ENCODE results near the gene ITGB4. TPM values are rescaled to one million over a fixed set of nuclear protein-coding genes. Genes with fewer than 3 reads are reported as not detected.

ITGB4 gene
- total RNA-seq, 1 donor from 2014 or later: not detected

DNA sequence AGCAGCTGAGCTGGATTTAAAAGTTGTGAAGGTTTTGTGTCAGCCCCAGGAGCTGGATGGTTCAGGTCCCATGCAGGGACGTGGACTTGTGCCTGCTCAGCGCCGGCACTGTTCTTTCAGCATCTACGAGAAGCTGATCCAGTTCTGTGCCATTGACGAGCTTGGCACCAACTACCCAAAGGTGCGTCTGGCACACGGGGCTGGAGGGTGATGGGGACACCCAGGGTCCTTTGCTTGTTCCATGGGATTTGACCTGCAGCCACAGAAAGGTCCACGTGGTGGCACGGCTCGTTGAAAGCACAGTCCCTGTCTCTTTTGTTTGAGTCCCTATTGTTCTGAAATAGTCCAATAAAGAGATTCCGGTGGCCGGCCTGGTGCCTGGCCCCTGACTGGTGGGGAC lies 18.1 kb upstream of the ITGB4 start:
- Histone ChIP-seq H3K4me2 (no peak overlapping the region), H3K79me2 (ENCODE audit: low read depth) (no peaks in the 10 kb centered on the region), H3K9me3 (ENCODE audit: low read depth) (no peaks in the 10 kb centered on the region), H3K27ac (no peak overlapping the region), H4K20me1 (ENCODE audit: low read depth) (peaks cover 7% of the 10 kb centered on the region), H3K4me1 (no peaks in the 10 kb centered on the region), H3K36me3 (no peaks in the 10 kb centered on the region), H3F3A (ENCODE audit: low read depth) (peaks cover 1% of the 10 kb centered on the region), H3K9ac (no peak overlapping the region), H3K27me3 (no peaks in the 10 kb centered on the region), H3K4me3 (no peak overlapping the region), H2AFZ (replicated peaks) (no peak overlapping the region)
- H3K27ac Mint-ChIP-seq: no peak overlapping the region
- H3K27me3 Mint-ChIP-seq (ENCODE audit: insufficient read depth, low read depth): peaks cover 2% of the 10 kb centered on the region
- no peak overlapping the region for H3K4me3 Mint-ChIP-seq
- TF ChIP-seq, protein P1, sequence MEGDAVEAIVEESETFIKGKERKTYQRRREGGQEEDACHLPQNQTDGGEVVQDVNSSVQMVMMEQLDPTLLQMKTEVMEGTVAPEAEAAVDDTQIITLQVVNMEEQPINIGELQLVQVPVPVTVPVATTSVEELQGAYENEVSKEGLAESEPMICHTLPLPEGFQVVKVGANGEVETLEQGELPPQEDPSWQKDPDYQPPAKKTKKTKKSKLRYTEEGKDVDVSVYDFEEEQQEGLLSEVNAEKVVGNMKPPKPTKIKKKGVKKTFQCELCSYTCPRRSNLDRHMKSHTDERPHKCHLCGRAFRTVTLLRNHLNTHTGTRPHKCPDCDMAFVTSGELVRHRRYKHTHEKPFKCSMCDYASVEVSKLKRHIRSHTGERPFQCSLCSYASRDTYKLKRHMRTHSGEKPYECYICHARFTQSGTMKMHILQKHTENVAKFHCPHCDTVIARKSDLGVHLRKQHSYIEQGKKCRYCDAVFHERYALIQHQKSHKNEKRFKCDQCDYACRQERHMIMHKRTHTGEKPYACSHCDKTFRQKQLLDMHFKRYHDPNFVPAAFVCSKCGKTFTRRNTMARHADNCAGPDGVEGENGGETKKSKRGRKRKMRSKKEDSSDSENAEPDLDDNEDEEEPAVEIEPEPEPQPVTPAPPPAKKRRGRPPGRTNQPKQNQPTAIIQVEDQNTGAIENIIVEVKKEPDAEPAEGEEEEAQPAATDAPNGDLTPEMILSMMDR (IDR thresholded peaks at IDR 0.05): no peak
- TF ChIP-seq EZH2 (IDR thresholded peaks at IDR 0.05) (no peak), EZH2phosphoT487 (IDR thresholded peaks at IDR 0.05) (no peak)
- DNase-seq (ENCODE audit: low spot score): no peak
- no peaks in the 10 kb centered on the region for H3K9me3 Mint-ChIP-seq
- H3K36me3 Mint-ChIP-seq: peaks cover 23% of the 10 kb centered on the region
- H3K4me1 Mint-ChIP-seq: no peaks in the 10 kb centered on the region

DNA sequence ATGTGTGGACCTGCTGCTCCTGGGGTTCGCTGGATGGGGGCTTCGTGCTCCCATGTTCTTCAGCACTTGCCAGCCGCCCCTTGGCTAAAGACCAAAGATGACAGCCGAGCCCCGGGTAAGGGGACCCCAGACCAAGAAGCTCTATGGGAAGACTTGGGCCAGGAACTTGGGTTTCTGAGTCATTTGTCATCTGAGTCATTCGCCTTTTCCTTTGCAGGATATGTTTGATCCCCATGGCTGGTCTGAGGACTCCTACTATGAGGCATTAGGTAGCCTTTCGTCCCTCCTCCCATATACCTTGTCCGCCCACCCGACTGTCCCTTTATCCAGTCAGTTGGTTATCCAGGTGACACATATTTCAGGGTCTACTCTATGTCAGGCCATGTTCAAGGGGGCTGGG lies 17.7 kb upstream of the ITGB4 start:
- H3F3A ChIP-seq (ENCODE audit: low read depth): peaks cover 5% of the 10 kb centered on the region
- H3K4me2 ChIP-seq: no peak overlapping the region
- no peaks in the 10 kb centered on the region for H3K27me3 ChIP-seq
- H3K9me3 Mint-ChIP-seq: no peaks in the 10 kb centered on the region
- DNase-seq (ENCODE audit: low spot score): no peak
- TF ChIP-seq EZH2 (IDR thresholded peaks at IDR 0.05) (no peak), EZH2phosphoT487 (IDR thresholded peaks at IDR 0.05) (no peak)
- TF ChIP-seq, protein P1 (IDR thresholded peaks at IDR 0.05): no peak
- peaks cover 22% of the 10 kb centered on the region for H3K36me3 Mint-ChIP-seq
- H3K4me3 ChIP-seq: no peak overlapping the region
- H3K9ac ChIP-seq: no peak overlapping the region
- no peaks in the 10 kb centered on the region for H3K4me1 ChIP-seq
- H4K20me1 ChIP-seq (ENCODE audit: low read depth): peaks cover 5% of the 10 kb centered on the region
- no peaks in the 10 kb centered on the region for H3K36me3 ChIP-seq
- no peak overlapping the region for H3K4me3 Mint-ChIP-seq
- H3K27ac Mint-ChIP-seq: no peak overlapping the region
- H3K9me3 ChIP-seq (ENCODE audit: low read depth): no peaks in the 10 kb centered on the region
- H3K27ac ChIP-seq: no peak overlapping the region
- no peaks in the 10 kb centered on the region for H3K4me1 Mint-ChIP-seq
- peaks cover 2% of the 10 kb centered on the region for H3K27me3 Mint-ChIP-seq (ENCODE audit: insufficient read depth, low read depth)
- H3K79me2 ChIP-seq (ENCODE audit: low read depth): no peaks in the 10 kb centered on the region
- H2AFZ ChIP-seq (replicated peaks): no peak overlapping the region

DNA sequence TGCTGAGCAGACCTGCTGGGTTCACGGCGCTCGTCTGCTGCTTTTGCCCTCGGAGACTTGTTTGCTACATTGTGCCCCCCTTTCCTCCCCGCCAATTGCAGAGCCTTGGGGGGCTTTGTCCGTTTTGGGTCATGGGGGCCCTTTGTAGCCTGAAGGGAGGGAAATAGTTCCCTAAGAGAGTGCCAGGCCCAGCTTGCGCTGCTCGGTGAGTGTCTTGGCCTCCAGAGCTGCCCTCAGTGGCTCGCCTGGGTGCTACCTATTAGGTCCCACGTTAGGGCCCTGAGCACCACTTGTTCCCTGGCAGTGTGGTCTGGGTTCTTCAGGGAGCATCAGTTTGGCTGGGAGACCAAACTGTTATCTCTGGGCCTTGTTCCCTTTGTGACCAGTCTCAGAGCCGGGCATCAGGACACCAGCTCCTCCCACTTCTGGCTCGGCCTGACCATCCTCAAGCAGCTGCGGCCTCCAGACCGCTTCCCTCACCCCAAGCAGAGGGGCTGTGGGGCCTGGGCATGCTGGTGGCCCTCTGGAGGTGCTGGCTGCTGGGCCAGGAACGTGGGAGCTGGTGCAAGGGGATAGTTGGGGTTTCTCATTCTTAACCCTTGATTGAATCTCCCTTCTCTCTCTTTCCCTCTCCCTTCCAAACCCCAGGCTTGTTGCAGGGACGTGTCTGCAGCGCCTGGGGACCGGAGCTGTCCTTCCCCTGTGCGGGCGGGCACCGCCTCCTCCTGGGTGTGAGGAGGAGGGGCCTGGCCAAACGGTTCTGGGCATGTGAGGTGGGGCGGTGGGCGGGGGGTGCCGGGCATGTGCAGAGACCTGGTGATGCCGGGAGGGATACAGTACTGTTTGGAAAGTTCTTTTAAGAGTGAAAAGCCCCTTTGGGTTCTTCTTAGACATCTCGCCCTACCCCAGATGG lies 16.0 kb upstream of the ITGB4 start:
- Mint-ChIP-seq H3K27me3 (ENCODE audit: insufficient read depth, low read depth) (peaks cover 2% of the 10 kb centered on the region), H3K4me1 (no peaks in the 10 kb centered on the region), H3K4me3 (no peak overlapping the region), H3K9me3 (no peaks in the 10 kb centered on the region), H3K36me3 (peaks cover 22% of the 10 kb centered on the region), H3K27ac (no peak overlapping the region)
- TF ChIP-seq, protein P1 (IDR thresholded peaks at IDR 0.05): no peak
- no peak for TF ChIP-seq EZH2 (IDR thresholded peaks at IDR 0.05)
- no peak for TF ChIP-seq EZH2phosphoT487 (IDR thresholded peaks at IDR 0.05)
- no peaks in the 10 kb centered on the region for H3K27me3 ChIP-seq
- H3K9me3 ChIP-seq (ENCODE audit: low read depth): no peaks in the 10 kb centered on the region
- peaks cover 3% of the 10 kb centered on the region for H4K20me1 ChIP-seq (ENCODE audit: low read depth)
- no peak overlapping the region for H2AFZ ChIP-seq (replicated peaks)
- no peak overlapping the region for H3K4me2 ChIP-seq
- H3K36me3 ChIP-seq: no peaks in the 10 kb centered on the region
- H3K79me2 ChIP-seq (ENCODE audit: low read depth): no peaks in the 10 kb centered on the region
- no peak overlapping the region for H3K4me3 ChIP-seq
- H3K4me1 ChIP-seq: no peaks in the 10 kb centered on the region
- peaks cover 9% of the 10 kb centered on the region for H3F3A ChIP-seq (ENCODE audit: low read depth)
- no peak overlapping the region for H3K9ac ChIP-seq
- no peak for DNase-seq (ENCODE audit: low spot score)
- H3K27ac ChIP-seq: no peak overlapping the region

Data from neural progenitor cell (in vitro differentiated cells).